Cardiac muscle cell (in vitro differentiated cells and primary cell): ENCODE data around the gene FAM193A. TPM values are rescaled to one million over a fixed set of nuclear protein-coding genes. Genes with fewer than 3 reads are reported as not detected.
A peak's percentile ranks its signal among the peaks of the same experiment; 100 is the strongest.

Source experiments
- DNase-seq, 2 donors: peaks; one replicate each; pipeline versions ENCODE4 v3.0.0 to v3.0.0-alpha.2; 2010 to 2017; ENCODE audit warnings: low read depth in 1 of 2, low spot score in 1 of 2
- H3K27ac ChIP-seq: fragments of 200-600 bp; sonication (generic); 2 replicates; pipeline ENCODE4 v1.5.1; 2016
- H3K27me3 ChIP-seq: fragments of 200-600 bp; sonication (generic); 2 replicates; pipeline ENCODE4 v1.6.0; 2016; ENCODE audit warnings: control low read depth
- H3K36me3 ChIP-seq: fragments of 200-600 bp; sonication (generic); 2 replicates; pipeline ENCODE4 v1.5.1; 2016; ENCODE audit warnings: control low read depth
- H3K4me1 ChIP-seq: fragments of 200-600 bp; sonication (generic); 2 replicates; pipeline ENCODE4 v1.8.1; 2017; ENCODE audit warnings: low read depth, mild to moderate bottlenecking, mixed run types
- H3K4me3 ChIP-seq: fragments of 200-600 bp; sonication (generic); 2 replicates; pipeline ENCODE4 v1.5.1; 2016; ENCODE audit warnings: mild to moderate bottlenecking
- H3K9me3 ChIP-seq: fragments of 200-600 bp; sonication (generic); 2 replicates; pipeline ENCODE4 v1.5.1; 2017; ENCODE audit warnings: low read depth, mild to moderate bottlenecking, control low read depth
- polyA plus RNA-seq: library from polyadenylated mRNA; unstranded; fragments of >200 nt; fragmentation: Nextera tagmentation; extraction: Ambion mirVana; gene quantifications from 2 replicates; pipeline ENCODE4 v1.2.1, GENCODE V29; 2016
- total RNA-seq: library from RNA; depleted of rRNA; stranded (reverse); fragments of >200 nt; gene quantifications from 2 replicates; pipeline ENCODE4 v1.2.3, GENCODE V29; 2016
- TF ChIP-seq, protein P1 (sequence below): IDR thresholded peaks from 2 replicates; pipeline ENCODE4 v1.5.1; 2012; ENCODE audit warnings: low read depth, mild to moderate bottlenecking, low read length

FAM193A gene
- total and polyA plus RNA-seq, 2 experiments from 2014 or later: 12.0 to 34.0 TPM

DNA sequence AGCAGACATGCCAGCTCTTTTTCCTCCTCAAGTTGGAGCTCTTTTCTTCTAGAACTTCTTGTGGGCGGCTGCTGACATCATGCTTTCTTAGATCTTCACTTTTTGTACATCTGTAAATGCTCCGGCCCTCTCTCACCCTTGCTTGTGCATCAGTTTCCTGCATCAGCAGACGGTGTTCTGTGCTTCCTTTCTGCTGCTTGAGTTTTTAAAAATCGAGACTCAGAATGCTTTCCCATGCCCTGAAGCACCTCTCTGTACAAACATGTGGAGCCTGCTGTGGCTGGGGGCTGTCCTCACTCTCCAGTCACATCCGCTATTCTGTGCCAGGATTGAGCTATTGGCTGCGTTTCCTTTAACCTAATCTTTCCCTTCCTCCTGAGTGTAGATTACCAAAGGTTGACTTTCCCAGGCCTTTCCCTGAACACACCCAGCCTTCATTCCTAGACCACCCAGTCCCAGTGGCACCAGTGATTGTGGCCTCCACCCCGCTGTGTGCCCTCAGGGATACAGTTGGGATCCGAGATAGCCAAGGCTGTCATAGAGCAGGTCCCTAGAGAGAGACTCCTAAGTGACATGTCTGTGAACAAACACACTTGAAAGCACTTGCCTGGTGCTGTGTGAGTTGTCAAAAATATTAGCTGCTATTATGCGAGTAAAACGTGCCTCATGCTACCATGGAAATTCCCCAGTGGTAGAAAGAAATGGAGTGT, 177.8 kb downstream of the FAM193A start:
- no peak overlapping the region for H3K4me3 ChIP-seq
- peak; percentile 16 to 86 for DNase-seq
- peak overlapping the region; percentile 85 for H3K27ac ChIP-seq
- H3K36me3 ChIP-seq: peaks cover 34% of the 10 kb centered on the region
- no peaks in the 10 kb centered on the region for H3K9me3 ChIP-seq
- TF ChIP-seq, protein P1, sequence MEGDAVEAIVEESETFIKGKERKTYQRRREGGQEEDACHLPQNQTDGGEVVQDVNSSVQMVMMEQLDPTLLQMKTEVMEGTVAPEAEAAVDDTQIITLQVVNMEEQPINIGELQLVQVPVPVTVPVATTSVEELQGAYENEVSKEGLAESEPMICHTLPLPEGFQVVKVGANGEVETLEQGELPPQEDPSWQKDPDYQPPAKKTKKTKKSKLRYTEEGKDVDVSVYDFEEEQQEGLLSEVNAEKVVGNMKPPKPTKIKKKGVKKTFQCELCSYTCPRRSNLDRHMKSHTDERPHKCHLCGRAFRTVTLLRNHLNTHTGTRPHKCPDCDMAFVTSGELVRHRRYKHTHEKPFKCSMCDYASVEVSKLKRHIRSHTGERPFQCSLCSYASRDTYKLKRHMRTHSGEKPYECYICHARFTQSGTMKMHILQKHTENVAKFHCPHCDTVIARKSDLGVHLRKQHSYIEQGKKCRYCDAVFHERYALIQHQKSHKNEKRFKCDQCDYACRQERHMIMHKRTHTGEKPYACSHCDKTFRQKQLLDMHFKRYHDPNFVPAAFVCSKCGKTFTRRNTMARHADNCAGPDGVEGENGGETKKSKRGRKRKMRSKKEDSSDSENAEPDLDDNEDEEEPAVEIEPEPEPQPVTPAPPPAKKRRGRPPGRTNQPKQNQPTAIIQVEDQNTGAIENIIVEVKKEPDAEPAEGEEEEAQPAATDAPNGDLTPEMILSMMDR: peak; percentile 24
- H3K27me3 ChIP-seq: no peaks in the 10 kb centered on the region
- H3K4me1 ChIP-seq: peaks cover 8% of the 10 kb centered on the region

DNA sequence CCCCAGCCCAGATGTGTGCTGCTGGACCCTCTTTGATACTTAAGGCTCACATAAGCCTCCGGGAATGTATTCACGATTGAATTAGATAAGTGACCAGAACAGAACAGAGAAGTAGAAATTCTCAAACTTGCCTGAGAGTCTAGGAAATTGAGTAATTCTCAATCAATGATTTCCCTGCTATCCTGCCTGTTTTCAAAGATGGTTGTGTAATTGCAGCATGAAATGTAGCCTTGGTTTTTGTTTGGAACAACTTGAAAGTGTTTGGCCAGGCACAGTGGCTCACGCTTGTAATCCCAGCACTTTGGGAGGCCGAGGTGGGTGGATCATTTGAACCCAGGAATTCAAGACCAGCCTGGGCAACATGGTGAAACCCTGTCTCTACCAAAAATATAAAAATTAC, 178.5 kb downstream of the FAM193A start:
- Histone ChIP-seq H3K27me3 (no peaks in the 10 kb centered on the region), H3K9me3 (no peaks in the 10 kb centered on the region), H3K27ac (peak overlapping the region; percentile 85), H3K4me3 (no peak overlapping the region), H3K4me1 (peaks cover 8% of the 10 kb centered on the region), H3K36me3 (peaks cover 38% of the 10 kb centered on the region)
- DNase-seq: peak in 1 of 2 donors; percentile 54
- TF ChIP-seq, protein P1: no peak

DNA sequence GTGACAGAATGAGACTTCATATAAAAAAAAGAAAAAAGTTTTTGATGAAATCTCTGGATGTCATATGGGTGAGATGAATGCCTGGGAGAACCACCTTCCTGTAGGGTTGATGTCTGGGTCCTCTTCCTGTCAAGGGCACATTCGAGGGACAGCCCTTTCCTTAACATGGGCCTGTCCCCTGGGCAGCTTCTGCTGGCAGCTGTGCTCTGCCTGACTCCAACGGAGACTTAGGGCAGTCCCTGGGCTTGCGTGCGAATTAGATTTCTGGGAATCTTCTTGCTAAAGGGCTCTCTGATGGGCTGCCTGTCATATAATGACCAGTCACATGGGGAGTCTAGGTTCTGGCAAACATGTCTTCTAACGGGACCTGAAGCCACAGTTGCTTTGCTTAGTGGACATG, 179.0 kb downstream of the FAM193A start:
- DNase-seq: no peak
- H3K4me1 ChIP-seq: peaks cover 8% of the 10 kb centered on the region
- TF ChIP-seq, protein P1: no peak
- H3K4me3 ChIP-seq: no peak overlapping the region
- H3K36me3 ChIP-seq: peaks cover 40% of the 10 kb centered on the region
- H3K9me3 ChIP-seq: no peaks in the 10 kb centered on the region
- H3K27me3 ChIP-seq: no peaks in the 10 kb centered on the region
- H3K27ac ChIP-seq: no peak overlapping the region

DNA sequence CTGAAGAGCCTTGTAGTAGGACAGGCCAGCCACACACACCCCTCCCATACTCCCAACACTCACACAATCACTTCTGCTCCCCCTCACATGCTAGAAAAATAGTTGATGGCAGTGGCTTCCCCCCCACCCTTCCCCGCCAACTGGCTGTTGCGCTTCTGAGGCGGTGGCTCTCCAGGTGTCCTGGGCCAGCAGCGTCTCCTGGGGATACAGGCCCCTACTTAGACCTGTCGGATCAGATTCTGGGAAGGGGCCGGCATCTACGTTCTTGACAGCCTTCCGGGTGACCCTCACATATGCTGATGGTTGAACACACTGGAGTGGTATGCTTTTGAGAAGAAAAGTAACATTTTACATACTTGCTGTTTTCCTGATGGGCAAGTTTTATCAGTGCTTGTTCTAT, 179.8 kb downstream of the FAM193A start:
- Histone ChIP-seq H3K27me3 (no peaks in the 10 kb centered on the region), H3K36me3 (peaks cover 44% of the 10 kb centered on the region)
- no peak for DNase-seq

DNA sequence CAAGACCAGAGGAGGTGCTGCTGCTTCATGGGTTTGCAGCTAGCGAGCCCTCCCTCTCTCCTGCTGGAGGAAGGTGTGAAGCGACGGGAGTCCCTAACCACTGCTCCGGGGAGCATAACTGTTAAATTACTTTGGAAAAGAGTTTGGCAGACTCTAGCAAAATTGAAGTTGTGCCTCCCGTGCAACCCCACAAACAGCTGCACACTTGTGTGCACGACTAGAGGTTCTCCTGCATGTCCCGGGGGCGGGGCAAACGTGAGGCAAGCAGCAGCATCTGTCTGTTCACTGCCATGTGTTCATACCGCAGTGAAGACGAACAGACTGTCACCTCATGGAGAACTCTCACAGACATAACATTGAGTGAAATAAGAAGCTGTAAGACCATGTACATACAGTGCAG, 185.1 kb downstream of the FAM193A start:
- H3K4me3 ChIP-seq: no peak overlapping the region
- TF ChIP-seq, protein P1: no peak
- no peaks in the 10 kb centered on the region for H3K9me3 ChIP-seq
- peaks cover 33% of the 10 kb centered on the region for H3K36me3 ChIP-seq
- no peak overlapping the region for H3K27ac ChIP-seq
- no peaks in the 10 kb centered on the region for H3K27me3 ChIP-seq
- no peak for DNase-seq
- no peaks in the 10 kb centered on the region for H3K4me1 ChIP-seq

More for the DNA sequence above, 179.8 kb downstream of the FAM193A start:
- Histone ChIP-seq H3K4me3 (no peak overlapping the region), H3K9me3 (no peaks in the 10 kb centered on the region), H3K27ac (no peak overlapping the region), H3K4me1 (peaks cover 8% of the 10 kb centered on the region)
- TF ChIP-seq, protein P1: no peak
